IMR-90 (cell line): Measurements from ENCODE around the gene CEP128. TPM values are rescaled to one million over a fixed set of nuclear protein-coding genes. Genes with fewer than 3 reads are reported as not detected.

Source experiments
- ATAC-seq: fragments of 200-7000 bp; cut with Tn5 transposase; 2 replicates; pipeline ENCODE4 v1.9.1; 2020; ENCODE audit warnings: low read depth, mild to moderate bottlenecking, moderate library complexity
- BruUV-seq: library from RNA; stranded (reverse); fragments of 400-500 nt; replicated peaks from 2 replicates; lab custom pipeline; 2021; lab: Mats Ljungman, UMichigan
- CTCF ChIA-PET: fragments of 300-600 bp; formaldehyde crosslinking; extraction: SDS; loops from one replicate; lab custom pipeline; 2021; ENCODE audit warnings: antibody characterized with exemption; lab: Yijun Ruan, JAX
- POLR2A ChIA-PET: fragments of 300-600 bp; sonication (Branson Sonifier 250); formaldehyde crosslinking; loops from one replicate; lab custom pipeline; 2022; ENCODE audit warnings: antibody characterized with exemption; ENCODE audit not compliant: unreplicated experiment; lab: Charles Lee
- DNase-seq: peaks from one replicate; pipeline ENCODE4 v3.0.0; 2013
- H2AFZ ChIP-seq: replicated peaks from 2 replicates; pipeline ENCODE3; 2013; ENCODE audit warnings: low read length, mild to moderate bottlenecking; ENCODE audit not compliant: poor library complexity
- H2AK5ac ChIP-seq: 2 replicates; pipeline ENCODE4 v1.6.1; 2013; ENCODE audit warnings: low read depth, low read length, inconsistent platforms
- H2AK9ac ChIP-seq: replicated peaks from 2 replicates; pipeline ENCODE3; 2013; ENCODE audit warnings: mild to moderate bottlenecking, low read depth, low read length, moderate library complexity; ENCODE audit not compliant: poor library complexity
- H2BK120ac ChIP-seq: 2 replicates; pipeline ENCODE4 v1.6.1; 2013; ENCODE audit warnings: low read depth, low read length, inconsistent platforms
- H2BK15ac ChIP-seq: 3 replicates; pipeline ENCODE4 v1.6.1; 2013; ENCODE audit warnings: low read depth, low read length, inconsistent platforms
- H2BK20ac ChIP-seq: 2 replicates; pipeline ENCODE4 v1.6.1; 2013; ENCODE audit warnings: low read depth, mild to moderate bottlenecking, inconsistent platforms, low read length, moderate library complexity
- H2BK5ac ChIP-seq: 2 replicates; pipeline ENCODE4 v1.6.1; 2013; ENCODE audit warnings: mild to moderate bottlenecking, low read depth, low read length, inconsistent platforms; ENCODE audit not compliant: poor library complexity, severe bottlenecking
- H3K14ac ChIP-seq: replicated peaks from 2 replicates; pipeline ENCODE4 v1.6.1; 2013; ENCODE audit warnings: low read depth, low read length, inconsistent platforms
- H3K18ac ChIP-seq: 2 replicates; pipeline ENCODE4 v1.6.1; 2013; ENCODE audit warnings: low read depth, low read length, control low read depth
- H3K23ac ChIP-seq: 2 replicates; pipeline ENCODE4 v1.6.1; 2013; ENCODE audit warnings: low read depth, low read length, inconsistent platforms
- H3K27ac ChIP-seq: 2 replicates; pipeline ENCODE4 v1.5.1; 2013; ENCODE audit warnings: mild to moderate bottlenecking, control low read depth, low read length; ENCODE audit not compliant: insufficient read depth
- H3K27me3 ChIP-seq: 2 replicates; pipeline ENCODE4 v1.6.1; 2013; ENCODE audit warnings: low read length; ENCODE audit not compliant: control insufficient read depth, insufficient read depth
- H3K36me3 ChIP-seq: 2 replicates; pipeline ENCODE4 v1.6.1; 2013; ENCODE audit warnings: low read length, mixed read lengths; ENCODE audit not compliant: control insufficient read depth, insufficient read depth
- H3K4ac ChIP-seq: 2 replicates; pipeline ENCODE4 v1.6.1; 2013; ENCODE audit warnings: low read depth, low read length, inconsistent platforms
- H3K4me1 ChIP-seq: 2 replicates; pipeline ENCODE4 v1.6.1; 2013; ENCODE audit warnings: low read length, mixed read lengths; ENCODE audit not compliant: control insufficient read depth, insufficient read depth
- H3K4me2 ChIP-seq: 2 replicates; pipeline ENCODE4 v1.6.1; 2013; ENCODE audit warnings: low read depth, mild to moderate bottlenecking, control low read depth, low read length, moderate library complexity
- H3K4me3 ChIP-seq: 2 replicates; pipeline ENCODE4 v1.5.1; 2013; ENCODE audit warnings: low read depth, mild to moderate bottlenecking, control low read depth, low read length, moderate library complexity; ENCODE audit not compliant: insufficient read depth
- H3K56ac ChIP-seq: 2 replicates; pipeline ENCODE4 v1.6.1; 2013; ENCODE audit warnings: low read length, inconsistent platforms; ENCODE audit not compliant: insufficient read depth; ENCODE audit errors: extremely low read depth
- H3K79me1 ChIP-seq, 2 experiments: 2 replicates each; pipeline ENCODE4 v1.6.1; 2013; ENCODE audit warnings: low read length in 2 of 2, inconsistent platforms in 1 of 2, low read depth in 1 of 2
- H3K9ac ChIP-seq: 2 replicates; pipeline ENCODE4 v1.6.1; 2013; ENCODE audit warnings: low read depth, low read length, control low read depth
- H3K9me1 ChIP-seq: 2 replicates; pipeline ENCODE4 v1.6.1; 2013; ENCODE audit warnings: low read length, inconsistent platforms; ENCODE audit not compliant: insufficient read depth
- H3K9me3 ChIP-seq: 2 replicates; pipeline ENCODE4 v1.6.1; 2013; ENCODE audit warnings: low read length; ENCODE audit not compliant: control insufficient read depth, insufficient read depth
- H4K20me1 ChIP-seq: 2 replicates; pipeline ENCODE4 v1.6.1; 2013; ENCODE audit warnings: low read length, inconsistent platforms; ENCODE audit not compliant: insufficient read depth
- H4K5ac ChIP-seq: 2 replicates; pipeline ENCODE4 v1.6.1; 2013; ENCODE audit warnings: mild to moderate bottlenecking, low read depth, low read length, control low read depth
- H4K8ac ChIP-seq, 2 experiments: 2 replicates each; pipeline ENCODE4 v1.6.1; 2013; ENCODE audit warnings: low read depth in 2 of 2, low read length in 2 of 2, control low read depth in 1 of 2, inconsistent platforms in 1 of 2
- H4K91ac ChIP-seq: 2 replicates; pipeline ENCODE4 v1.6.1; 2013; ENCODE audit warnings: low read depth, low read length, inconsistent platforms; ENCODE audit not compliant: insufficient read depth
- CTCF ChIP-seq: conservative IDR thresholded peaks from 2 replicates; pipeline ENCODE4 v1.5.1; 2012; ENCODE audit warnings: mild to moderate bottlenecking, low read depth, low read length, improper control_type of control experiment
- ELK1 ChIP-seq: fragments of 150-350 bp; IDR thresholded peaks from 2 replicates; pipeline ENCODE4 v1.6.1; 2016; ENCODE audit warnings: low read depth, mild to moderate bottlenecking, low read length, moderate library complexity, borderline replicate concordance
- RCOR1 ChIP-seq: IDR thresholded peaks from 2 replicates; pipeline ENCODE4 v1.6.1; 2012; ENCODE audit warnings: mild to moderate bottlenecking, low read length, improper control_type of control experiment; ENCODE audit not compliant: insufficient replicate concordance
- WGBS, 2 experiments: methylation state at CpG; one replicate each; pipeline versions ENCODE4 v1.1.5 to v1.1.7; 2013; ENCODE audit warnings: missing lambda C conversion rate in 2 of 2; ENCODE audit not compliant: insufficient read length in 1 of 2; ENCODE audit errors: extremely low coverage in 2 of 2; 5-methylcytosine and 5-hydroxymethylcytosine counted together
- dilution Hi-C: fragments of 300-500 bp; cut with HindIII; formaldehyde crosslinking; loops from one replicate; pipeline ENCODE4 v1.14.3; 2018; ENCODE audit warnings: low sequenced_read_pairs; ENCODE audit not compliant: unreplicated experiment
- in situ Hi-C: fragments of 300-500 bp; cut with MboI; formaldehyde crosslinking; loops from 3 replicates; pipeline ENCODE4 v1.14.3; 2019; ENCODE audit warnings: low sequenced_read_pairs, inconsistent platforms, mixed read lengths
- intact Hi-C: fragments of 100-400 bp; cut with micrococcal nuclease; formaldehyde crosslinking; loops from 2 replicates; pipeline ENCODE4 v1.10.0; 2022
- polyA plus RNA-seq, 3 experiments: library from polyadenylated mRNA; depleted of rRNA; stranded (reverse); fragments of >200 nt; gene quantifications; 2 replicates each; pipeline ENCODE4 v1.2.3, GENCODE V29; 2012; ENCODE audit warnings: low replicate concordance in 1 of 3
- total RNA-seq: library from RNA; depleted of rRNA; stranded (reverse); fragments of >200 nt; gene quantifications from 2 replicates; pipeline ENCODE4 v1.2.3, GENCODE V29; 2012

CEP128 gene
- total and polyA plus RNA-seq, 2 of the 4 experiments (the other 2 are of a cell fraction), result 1.9 to 5.7 TPM

GRCh38 chr14:80587096-80587724, 354.3 kb downstream of the CEP128 start (continued):
- TF ChIP-seq ELK1, result no peak

GRCh38 chr14:80586131-80586530, 355.4 kb downstream of the CEP128 start:
- WGBS, 2 experiments, result no CpG with 5 or more reads among the region's 1 CpG
- peak overlapping the region; percentile 60 for H2BK20ac ChIP-seq
- peak overlapping the region; percentile 73 for H4K91ac ChIP-seq
- intact Hi-C loops (loop anchor here (2.0 to 5.0 kb wide), 2 partner anchors 261 to 373 kb away; no protein-coding TSS in a partner anchor), in situ Hi-C loops (no loop called here), dilution Hi-C loops (no loop called here)
- no peak for DNase-seq
- H3K9me3 ChIP-seq, result no peaks in the 10 kb centered on the region
- 0 out of 2 replicates have a peak overlapping the region, but pooled peaks have one; percentile 5 for H2AK5ac ChIP-seq
- H3K27ac ChIP-seq, result no peak overlapping the region
- H4K8ac ChIP-seq, result no peak overlapping the region
- H3K4ac ChIP-seq, result peak overlapping the region; percentile 73
- no peak overlapping the region for H3K23ac ChIP-seq
- H3K9ac ChIP-seq, result no peak overlapping the region
- H3K56ac ChIP-seq, result no peak overlapping the region
- BruUV-seq, result no TSS peak
- H2BK5ac ChIP-seq, result no peak overlapping the region
- ChIA-PET POLR2A (no interaction called here), CTCF (interaction anchor here (0.6 to 1.8 kb wide), 8 partner anchors 12 to 922 kb away, joined by 3 to 9 read pairs (median 4); no protein-coding TSS in a partner anchor)
- no peaks in the 10 kb centered on the region for H3K36me3 ChIP-seq
- no peak overlapping the region for H2BK15ac ChIP-seq
- no peak overlapping the region for H3K14ac ChIP-seq
- H3K4me2 ChIP-seq, result no peak overlapping the region
- H3K79me1 ChIP-seq, result no peaks in the 10 kb centered on the region
- TF ChIP-seq RCOR1 (no peak), CTCF (0 out of 2 replicates have a peak, but pooled peaks have one; percentile 1)
- H3K4me3 ChIP-seq, result no peak overlapping the region
- H2AFZ ChIP-seq, result no peak overlapping the region
- no peaks in the 10 kb centered on the region for H4K20me1 ChIP-seq
- ATAC-seq, result no peak
- peak overlapping the region; percentile 48; the same call in 1 of the 2 replicates for H4K5ac ChIP-seq
- H3K27me3 ChIP-seq, result no peaks in the 10 kb centered on the region
- peaks cover 1% of the 10 kb centered on the region; the same call in 1 of the 2 replicates for H3K4me1 ChIP-seq
- H2BK120ac ChIP-seq, result peak overlapping the region; percentile 63
- H3K18ac ChIP-seq, result peak overlapping the region; percentile 29; the same call in 1 of the 2 replicates
- no peak overlapping the region for H2AK9ac ChIP-seq
- H3K9me1 ChIP-seq, result 0 out of 2 replicates have a peak, but pooled peaks cover 3% of the 10 kb centered on the region
